Measurements from ENCODE around the gene ENDOG.
"Not testable (repeated sequence)": the region's sequence is repeated elsewhere in the genome, so short reads cannot be mapped to it uniquely, and the experiment has no call there.

ENDOG gene

GRCh38 chr9:128829477-128830251, 11.4 kb downstream of the ENDOG start, which contains the start of gene SPOUT1:
Gene SPOUT1 (minus strand): TSS chr9:128829794. CDS start chr9:128829780, 14 bp downstream.
- DNase-seq = peak; percentile 82 to 94 (median 88)

DNA sequence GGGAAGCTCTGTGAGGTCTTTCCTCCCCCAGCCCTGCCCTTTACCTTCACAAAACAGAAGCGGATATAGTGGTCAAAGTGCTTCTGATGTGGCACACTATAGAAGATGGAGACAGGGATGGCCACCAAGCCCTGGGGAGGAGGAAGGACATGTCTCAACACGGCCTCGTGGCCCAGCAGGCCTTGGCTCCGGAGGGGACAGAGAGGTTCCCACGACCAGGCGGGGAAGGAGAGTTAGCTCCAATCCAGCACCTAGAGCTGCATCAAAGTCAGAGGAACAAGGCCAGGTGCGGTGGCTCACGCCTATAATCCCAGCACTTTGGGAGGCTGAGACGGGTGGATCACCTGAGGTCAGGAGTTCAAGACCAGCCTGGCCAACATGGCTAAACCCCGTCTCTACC, 15.4 kb downstream of the ENDOG start:
- no peak for DNase-seq

DNA sequence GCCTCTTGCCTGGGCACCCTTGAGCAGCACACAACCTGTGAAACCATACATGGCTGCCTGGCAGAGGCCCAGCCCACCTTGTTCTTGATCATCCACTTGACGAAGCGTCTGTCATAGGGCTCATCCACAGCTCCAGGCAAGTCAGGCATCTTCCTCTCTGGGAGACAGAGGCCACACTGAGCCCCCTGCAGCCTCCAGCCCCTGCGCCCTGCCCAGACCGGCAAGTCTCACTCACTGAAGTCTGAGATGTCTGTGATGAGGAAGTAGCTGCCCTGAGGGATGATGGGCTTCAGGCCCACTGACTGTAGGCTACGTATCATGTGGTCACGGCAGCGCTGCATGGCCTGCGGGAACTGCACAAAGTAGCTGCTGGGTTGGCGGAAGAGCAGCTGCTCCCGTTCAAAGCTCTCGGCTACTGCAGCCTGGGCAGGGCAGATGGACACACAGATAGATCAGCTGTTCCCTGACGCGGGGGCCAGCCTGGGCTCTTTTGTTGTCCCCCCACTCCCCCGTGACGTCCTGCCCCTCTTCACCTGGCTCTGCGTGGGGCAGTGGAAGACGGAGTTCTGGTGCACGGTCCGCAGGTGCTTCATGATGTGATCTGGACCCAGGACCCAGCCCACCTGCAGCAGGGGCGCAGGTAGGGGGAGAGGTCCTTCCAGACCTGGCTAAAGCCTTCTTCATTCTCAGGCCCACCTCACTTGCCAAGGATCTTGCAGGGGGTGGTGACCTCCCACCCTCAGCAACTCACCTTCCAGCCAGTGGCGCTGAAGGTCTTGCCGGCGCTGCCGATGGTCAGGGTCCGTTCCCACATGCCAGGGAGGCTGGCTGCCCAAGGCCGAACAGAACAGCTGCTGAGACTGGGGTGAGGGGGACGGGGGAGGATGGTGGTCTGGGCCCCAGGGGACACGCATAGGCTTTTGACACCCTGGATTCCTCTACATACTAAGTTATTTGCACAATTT, 17.2 kb downstream of the ENDOG start:
- no peak for DNase-seq

DNA sequence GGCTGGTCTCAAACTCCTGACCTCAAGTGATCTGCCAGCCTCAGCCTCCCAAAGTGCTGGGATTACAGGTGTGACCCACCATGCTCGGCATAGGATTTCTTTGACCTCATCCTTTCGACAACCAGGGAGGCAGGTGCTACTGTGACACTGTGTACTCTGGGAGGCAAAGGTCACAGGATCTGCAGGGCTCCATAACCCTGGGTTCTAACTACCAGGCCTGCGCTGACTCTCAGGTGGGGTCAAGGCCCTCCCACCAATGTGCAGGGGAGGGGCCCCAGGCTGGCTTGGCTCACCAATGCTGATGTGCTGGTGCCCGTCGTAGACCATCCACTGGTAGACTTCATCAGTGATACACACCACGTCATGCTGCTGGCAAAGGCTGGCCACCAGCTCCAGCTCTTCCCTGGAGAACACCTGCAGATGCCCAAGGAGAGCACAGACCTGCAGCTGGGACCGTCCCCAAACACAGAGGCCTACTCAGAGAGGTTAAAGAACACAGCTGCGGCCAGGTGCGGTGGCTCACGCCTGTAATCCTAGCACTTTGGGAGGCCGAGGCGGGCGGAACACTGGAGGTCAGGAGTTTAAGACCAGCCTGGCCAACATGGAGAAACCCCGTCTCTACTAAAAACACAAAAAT, 18.3 kb downstream of the ENDOG start:
- DNase-seq = no peak

DNA sequence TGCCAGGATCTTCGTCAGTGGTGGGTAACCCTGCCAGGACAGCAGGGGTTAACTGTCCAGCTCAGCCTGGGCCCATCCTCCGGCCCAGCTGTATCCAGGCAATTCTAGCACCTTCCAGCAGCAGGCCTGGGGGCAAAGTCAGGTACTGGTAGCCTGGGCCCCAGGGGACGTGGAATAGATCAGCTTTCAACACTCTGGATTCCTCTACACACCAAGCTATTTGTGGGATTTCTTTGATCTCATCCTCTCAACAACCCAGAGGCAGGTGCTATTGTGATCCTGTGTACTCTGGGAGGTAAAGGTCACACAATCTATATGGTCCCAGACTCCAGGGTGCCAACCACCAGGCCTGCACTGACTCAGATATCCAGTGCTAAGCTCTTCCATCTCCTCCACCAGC, 20.0 kb downstream of the ENDOG start:
- DNase-seq = no peak

DNA sequence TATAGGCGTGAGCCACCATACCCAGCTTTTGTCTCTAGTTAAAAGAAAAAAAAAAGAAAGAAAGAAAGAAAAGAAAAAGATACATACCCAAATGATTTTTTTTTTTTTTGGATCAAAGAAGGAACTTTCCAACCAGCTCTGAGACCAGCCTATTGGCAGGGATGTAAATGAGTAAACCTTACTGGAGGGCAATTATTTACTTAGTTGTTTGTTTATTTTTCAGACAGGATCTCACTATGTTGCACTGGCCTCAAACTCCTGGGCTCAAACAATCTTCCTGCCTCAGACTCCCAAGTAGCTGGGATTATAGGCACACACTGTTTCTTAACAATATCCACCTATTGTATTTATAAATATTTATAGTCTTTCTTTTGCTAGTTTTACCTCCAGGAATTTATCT, 22.2 kb downstream of the ENDOG start:
- DNase-seq = no peak

- no peak for DNase-seq
Measured at GRCh38 chr9:128841694-128842492, 23.6 kb downstream of the ENDOG start.

DNA sequence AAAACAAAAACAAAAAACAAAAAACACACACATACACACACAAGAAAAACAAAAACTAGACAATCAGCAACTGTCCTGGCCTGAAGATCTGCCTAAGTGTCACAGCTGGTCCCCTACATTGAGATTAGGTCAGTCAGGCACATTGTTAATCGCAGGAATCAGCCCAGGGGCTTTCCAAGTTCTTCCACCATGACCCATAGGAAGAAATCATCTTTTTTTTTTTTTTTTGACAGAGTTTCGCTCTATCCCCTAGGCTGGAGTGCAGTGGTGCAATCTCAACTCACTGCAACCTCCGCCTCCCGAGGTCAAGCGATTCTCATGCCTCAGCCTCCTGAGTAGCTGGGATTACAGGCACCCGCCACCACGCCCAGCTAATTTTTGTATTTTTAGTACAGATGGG, 24.9 kb downstream of the ENDOG start:
- DNase-seq = not testable (repeated sequence)

DNA sequence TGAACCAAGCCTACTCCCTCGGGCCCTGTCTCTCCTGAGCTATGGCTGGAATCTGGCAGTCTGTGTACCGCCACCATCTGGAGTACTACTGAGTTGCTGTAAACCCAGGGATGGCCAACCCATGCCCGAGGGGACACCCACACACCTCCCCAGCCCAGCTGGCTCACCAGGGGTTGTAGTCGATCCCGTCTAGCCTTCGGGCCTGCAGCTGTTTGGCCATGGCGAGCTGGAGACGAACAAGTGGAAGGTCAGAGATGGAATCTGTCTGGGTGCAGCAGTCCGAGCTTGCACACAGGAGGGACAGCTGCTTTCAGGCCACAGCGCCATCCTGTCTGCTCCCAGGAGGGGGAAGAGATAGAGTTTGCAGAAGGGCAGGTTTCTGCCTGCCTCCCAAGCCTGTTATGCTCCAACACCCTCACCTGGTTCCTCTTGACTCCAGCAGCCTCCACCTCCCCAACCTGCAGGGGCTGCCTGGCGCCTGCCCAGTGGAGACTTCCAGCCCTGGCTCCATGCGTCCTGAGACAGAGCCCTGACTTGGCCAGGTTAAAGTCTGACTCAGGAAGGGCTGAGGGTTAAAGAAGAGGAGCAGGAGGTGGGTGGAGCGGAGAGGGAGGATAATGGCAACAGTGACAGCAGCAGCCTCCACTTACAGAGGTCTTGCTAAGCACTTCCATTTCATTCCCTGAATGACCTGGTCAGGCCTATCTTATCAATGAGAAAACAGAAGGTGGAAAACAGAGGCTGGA, 27.1 kb downstream of the ENDOG start:
- DNase-seq = no peak

DNA sequence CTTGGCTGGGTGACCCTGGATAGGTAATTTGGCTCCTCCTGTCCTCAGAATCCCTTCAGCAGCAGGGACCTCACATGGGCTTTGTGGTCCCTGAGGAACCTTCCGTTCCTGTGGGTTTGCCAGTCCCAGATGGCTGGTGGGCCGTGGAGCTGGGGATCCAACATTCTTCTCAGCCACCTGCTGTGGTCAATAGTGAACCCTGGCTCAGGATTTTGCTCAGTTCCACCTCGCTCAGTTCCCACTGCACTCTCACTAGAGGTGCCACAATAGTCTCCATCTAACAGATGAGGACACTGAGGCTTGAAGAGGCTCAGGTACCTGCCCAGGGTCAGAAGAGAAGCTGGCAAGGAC, 28.4 kb downstream of the ENDOG start:
- DNase-seq = no peak

DNA sequence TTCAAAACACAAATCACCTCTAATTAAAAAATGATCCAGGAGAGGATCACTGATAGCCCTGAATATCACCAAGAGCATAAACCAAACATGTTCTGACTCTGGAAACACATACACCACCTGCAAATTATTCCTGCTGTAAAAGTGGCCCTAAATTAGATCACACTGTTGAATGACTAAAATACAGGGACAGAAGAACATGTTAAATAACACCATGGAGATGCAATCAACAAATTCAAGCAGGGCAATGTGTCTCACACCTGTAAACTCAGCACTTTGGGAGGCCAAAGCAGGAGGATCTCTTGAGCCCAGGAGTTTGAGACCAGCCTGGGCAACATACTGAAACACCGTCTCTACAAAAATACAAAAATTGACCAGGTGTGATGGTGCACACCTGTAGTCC, 29.5 kb downstream of the ENDOG start:
- DNase-seq = no peak

DNA sequence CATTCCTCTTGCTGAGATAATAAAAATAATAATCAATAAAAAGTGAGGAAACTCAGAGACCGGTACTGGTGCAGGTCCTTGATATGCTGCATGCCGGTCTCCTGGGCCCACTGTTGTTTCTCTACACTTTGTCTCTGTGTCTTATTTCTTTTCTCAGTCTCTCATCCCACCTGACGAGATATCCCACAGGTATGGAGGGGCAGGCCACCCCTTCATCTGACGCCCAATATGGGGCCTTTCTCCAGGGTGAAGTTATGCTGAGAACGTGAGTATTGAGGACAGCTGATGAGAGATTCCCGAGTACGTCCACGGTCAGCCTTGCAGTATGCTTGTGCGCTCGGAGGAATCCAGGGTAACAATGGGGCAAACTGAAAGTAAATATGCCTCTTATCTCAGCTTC, 32.7 kb downstream of the ENDOG start:
- DNase-seq = not testable (repeated sequence)

- DNase-seq = peak in 1 of 5 experiments; percentile 22
Measured at GRCh38 chr9:128851779-128852600, 33.7 kb downstream of the ENDOG start.

DNA sequence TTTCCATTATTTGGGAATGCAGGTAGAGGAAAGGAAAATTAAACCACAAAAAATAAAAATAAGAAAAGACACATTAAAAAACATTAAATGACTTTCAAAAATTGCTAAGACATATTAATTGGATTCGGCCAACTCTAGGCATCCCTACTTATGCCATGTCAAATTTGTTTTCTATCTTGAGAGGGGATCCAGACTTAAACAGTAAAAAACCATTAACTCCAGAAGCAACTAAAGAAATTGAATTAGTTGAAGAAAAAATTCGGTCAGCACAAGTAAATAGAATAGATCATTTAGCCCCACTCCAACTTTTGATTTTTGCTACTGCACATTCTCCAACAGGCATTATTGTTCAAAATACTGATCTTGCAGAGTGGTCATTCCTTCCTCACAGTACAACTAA, 34.3 kb downstream of the ENDOG start:
- not testable (repeated sequence) for DNase-seq

- DNase-seq = not testable (repeated sequence)
Measured at GRCh38 chr9:128854454-128854853, 36.2 kb downstream of the ENDOG start.

- not testable (repeated sequence) for DNase-seq
Measured at GRCh38 chr9:128858476-128858875, 40.2 kb downstream of the ENDOG start.

DNA sequence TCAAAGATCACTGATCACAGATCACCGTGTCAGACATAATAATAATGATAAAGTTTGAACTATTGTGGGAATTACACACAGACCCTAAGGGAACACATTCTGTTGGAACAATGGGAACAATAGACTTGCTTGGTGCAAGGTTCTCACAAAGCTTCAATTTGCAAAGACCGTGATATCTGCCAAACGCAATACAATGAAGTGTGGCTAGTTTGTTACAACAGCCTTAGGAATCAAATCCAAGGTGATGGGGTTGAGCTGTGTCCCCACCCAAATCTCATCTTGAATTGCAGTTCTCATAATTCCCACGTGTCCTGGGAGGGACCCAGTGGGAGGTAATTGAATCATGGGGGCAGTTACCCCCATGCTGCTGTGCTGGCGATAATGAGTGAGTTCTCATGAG, 42.6 kb downstream of the ENDOG start:
- no peak for DNase-seq

GRCh38 chr9:128861501-128861900, 43.2 kb downstream of the ENDOG start:
- no peak for DNase-seq

DNA sequence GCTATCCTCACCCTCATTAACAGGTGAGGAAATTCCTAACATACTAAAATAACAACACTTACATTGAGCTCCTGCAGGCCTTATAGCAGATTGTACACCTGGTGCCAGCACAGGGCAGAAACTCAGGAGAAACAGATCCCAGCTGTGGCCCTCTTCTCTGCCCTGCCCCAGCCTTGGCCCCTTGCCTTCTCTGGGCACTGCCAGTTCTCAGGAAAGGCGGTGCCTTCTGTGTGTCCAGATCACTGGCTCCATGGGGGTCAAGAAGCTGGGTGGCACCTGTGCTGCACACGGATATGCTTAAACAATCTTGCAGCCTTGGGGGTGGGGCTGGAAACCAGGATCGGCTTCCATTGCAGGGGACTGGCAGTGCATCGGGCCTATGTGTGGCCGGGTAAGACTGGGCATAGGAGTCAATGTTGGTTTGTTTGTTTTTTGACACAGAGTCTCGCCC, 44.1 kb downstream of the ENDOG start:
- no peak for DNase-seq

DNA sequence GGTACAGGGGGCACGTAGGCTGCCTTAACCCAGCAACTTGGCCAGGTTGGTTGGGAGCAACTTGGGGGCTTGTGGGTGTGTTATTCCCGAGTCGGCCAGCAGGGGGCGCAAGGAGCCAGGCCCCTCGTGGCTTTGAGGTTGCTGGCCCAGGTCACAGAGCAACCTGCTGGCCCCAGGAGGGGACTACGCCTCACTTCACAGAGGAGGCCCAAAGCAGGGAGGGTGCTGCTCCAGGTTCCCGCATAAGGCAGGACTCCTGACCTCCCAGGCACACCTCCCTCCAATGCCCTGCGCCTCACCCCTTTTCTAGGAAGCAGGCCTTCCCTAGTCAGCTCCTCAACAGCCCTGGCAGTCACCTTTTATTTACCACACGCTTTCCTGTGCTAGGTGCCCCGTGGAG, 45.3 kb downstream of the ENDOG start:
- DNase-seq = peak; percentile 62 to 81 (median 77)

Data from T-helper 2 cell (primary cell).